Muscle layer of colon (tissue), 2 donors: ENCODE results near the gene PTPN21.

Source experiments
- H3K27ac ChIP-seq: one replicate; pipeline ENCODE4 v1.7.0; 2013; ENCODE audit warnings: low read depth, mild to moderate bottlenecking, low read length, moderate library complexity
- H3K27me3 ChIP-seq, 2 donors: one replicate each; pipeline ENCODE4 v1.7.0; 2013; ENCODE audit warnings: low read length in 2 of 2, mild to moderate bottlenecking in 2 of 2; ENCODE audit not compliant: insufficient read depth in 2 of 2, control insufficient read depth in 1 of 2
- H3K36me3 ChIP-seq: one replicate; pipeline ENCODE4 v1.7.0; 2013; ENCODE audit warnings: mild to moderate bottlenecking, low read length; ENCODE audit not compliant: insufficient read depth
- H3K4me1 ChIP-seq: one replicate; pipeline ENCODE4 v1.7.0; 2013; ENCODE audit warnings: mild to moderate bottlenecking, low read length; ENCODE audit not compliant: insufficient read depth
- H3K4me3 ChIP-seq, 2 donors: one replicate each; pipeline ENCODE4 v1.7.0; 2013; ENCODE audit warnings: low read length in 2 of 2, low read depth in 1 of 2, mild to moderate bottlenecking in 1 of 2, moderate library complexity in 1 of 2
- H3K9ac ChIP-seq: one replicate; pipeline ENCODE4 v1.7.0; 2013; ENCODE audit warnings: low read length
- H3K9me3 ChIP-seq: one replicate; pipeline ENCODE4 v1.7.0; 2013; ENCODE audit warnings: mild to moderate bottlenecking, low read length
- donor health status: abdominal sarcoma.
- donor health status: Adenocarcinoma of cecum.

The PTPN21 gene

DNA sequence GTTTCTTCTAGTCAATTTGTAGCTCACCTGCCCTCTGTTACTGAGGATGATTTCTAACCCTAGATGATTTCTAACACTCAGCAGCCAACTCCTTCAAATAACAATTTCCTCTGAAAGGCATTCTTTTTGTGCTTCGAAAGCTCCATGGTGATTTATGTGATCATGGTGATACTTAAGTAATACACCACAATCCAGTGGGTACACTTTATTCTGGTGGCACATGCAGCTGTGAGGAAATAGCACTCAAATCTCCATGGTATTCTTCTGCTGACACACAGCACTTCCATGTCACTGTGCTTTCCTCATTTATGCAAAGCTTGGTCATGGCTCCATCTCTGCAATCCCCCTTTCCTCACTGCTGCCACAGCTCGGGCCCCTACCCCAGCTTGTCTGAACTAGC lies 73.7 kb downstream of the PTPN21 start:
- Histone ChIP-seq H3K4me1 (no peaks in the 10 kb centered on the region), H3K4me3 (no peak overlapping the region), H3K9ac (no peak overlapping the region), H3K27me3 (no peaks in the 10 kb centered on the region), H3K36me3 (peaks cover 31% of the 10 kb centered on the region), H3K9me3 (no peaks in the 10 kb centered on the region), H3K27ac (no peak overlapping the region)

DNA sequence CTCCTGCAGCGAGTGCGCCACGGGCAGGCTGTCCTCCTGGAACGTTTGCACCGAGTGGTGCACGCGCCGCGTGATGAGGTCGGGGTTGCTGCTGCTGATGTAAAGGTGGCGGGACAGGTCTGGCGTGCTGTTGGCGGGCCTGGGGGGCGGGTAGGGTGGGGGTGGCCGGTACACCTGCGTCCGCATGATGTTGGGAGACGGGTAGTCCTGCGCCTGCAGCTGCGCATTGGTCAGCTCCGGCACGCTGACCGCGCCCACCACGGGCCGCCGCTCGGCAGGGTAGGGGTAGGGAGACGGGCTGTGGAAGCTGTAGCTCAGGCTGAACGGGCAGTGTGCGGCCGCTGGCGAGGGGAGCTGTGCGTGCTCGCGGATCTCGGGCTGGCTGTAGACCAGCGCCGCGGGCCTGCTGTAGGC lies 75.2 kb downstream of the PTPN21 start:
- Histone ChIP-seq H3K9me3 (no peaks in the 10 kb centered on the region), H3K4me3 (no peak overlapping the region), H3K27me3 (no peaks in the 10 kb centered on the region), H3K4me1 (no peaks in the 10 kb centered on the region), H3K9ac (no peak overlapping the region), H3K27ac (no peak overlapping the region), H3K36me3 (peaks cover 31% of the 10 kb centered on the region)

DNA sequence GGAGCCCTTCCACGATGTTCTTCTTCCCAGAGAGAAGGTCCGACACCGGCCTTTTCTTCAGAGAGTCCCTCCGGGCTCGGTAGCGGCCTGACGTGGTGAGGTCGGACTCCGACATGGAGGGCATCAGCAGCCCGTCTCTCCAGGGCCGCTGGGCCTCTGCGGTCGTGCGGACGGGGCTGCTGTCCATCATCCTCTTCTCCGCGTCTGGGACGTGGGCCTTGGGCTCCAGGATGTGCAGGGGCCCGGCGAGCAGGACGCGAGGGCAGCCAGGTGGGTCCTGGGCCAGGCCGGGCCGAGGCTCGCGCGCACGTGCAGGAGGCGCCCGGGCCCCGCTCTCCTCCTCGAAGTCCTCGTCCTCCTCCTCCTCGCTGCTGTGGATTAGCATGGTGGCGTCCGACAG lies 75.9 kb downstream of the PTPN21 start:
- no peak overlapping the region for H3K9ac ChIP-seq
- H3K27me3 ChIP-seq: no peaks in the 10 kb centered on the region
- H3K36me3 ChIP-seq: peaks cover 25% of the 10 kb centered on the region
- H3K27ac ChIP-seq: no peak overlapping the region
- H3K9me3 ChIP-seq: no peaks in the 10 kb centered on the region
- H3K4me3 ChIP-seq: no peak overlapping the region
- H3K4me1 ChIP-seq: no peaks in the 10 kb centered on the region

DNA sequence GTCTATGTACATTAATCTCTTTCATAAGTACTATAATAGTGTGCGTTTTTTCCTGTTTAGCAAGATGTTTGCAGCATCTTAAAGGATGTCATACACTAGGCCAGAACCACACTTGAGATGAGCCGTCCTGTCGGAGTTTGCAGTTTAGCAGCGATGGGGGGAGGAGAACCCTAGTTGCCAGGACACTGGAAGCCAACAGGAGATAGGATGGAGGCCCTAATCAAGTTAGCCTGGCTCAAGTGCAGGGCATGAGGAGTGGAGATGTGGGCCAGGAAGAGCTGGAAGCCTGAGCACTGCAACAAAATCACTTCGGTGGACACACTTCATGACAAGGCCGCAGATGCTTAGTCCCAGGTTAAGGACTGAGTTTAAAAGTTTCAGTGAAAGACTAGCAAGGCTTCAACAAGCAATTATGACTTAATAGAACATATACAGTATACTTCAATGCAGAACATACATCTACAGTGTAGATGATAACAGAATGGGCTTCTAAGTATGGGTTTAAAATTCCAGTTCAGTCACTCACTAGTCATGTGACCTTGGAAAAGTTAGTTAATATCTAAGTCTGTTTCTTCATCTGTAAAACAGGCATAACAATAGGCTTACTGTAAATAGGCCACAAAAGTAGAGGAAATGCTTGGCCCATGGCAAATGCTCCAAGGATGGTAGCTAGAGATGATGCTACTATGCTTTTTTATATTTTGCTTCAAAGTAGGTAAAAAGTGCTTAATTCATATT lies 77.1 kb downstream of the PTPN21 start:
- H3K36me3 ChIP-seq: peaks cover 24% of the 10 kb centered on the region

DNA sequence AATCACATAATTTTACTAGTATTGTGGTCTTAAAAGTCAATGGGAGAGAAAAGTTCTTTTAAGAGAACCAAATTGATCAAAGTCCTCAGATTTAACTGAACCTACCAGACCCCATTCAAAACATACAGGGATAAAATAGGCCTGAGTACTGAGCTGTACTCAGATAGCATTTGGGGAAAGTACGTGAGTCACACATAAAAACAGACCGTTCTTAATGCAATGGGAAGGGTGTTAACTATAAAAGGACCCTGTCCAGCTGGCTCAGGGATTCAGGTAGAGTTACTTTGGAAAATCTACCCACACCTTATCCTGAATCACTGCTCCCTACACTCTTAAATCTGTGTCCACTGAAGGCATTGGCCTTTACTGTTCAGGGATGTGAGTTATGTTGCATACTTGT lies 78.0 kb downstream of the PTPN21 start:
- Histone ChIP-seq H3K4me1 (no peaks in the 10 kb centered on the region), H3K4me3 (no peak overlapping the region), H3K36me3 (peaks cover 27% of the 10 kb centered on the region)

More for the DNA sequence above, 77.1 kb downstream of the PTPN21 start:
- no peaks in the 10 kb centered on the region for H3K9me3 ChIP-seq
- no peaks in the 10 kb centered on the region for H3K4me1 ChIP-seq
- no peak overlapping the region for H3K4me3 ChIP-seq
- H3K9ac ChIP-seq: no peak overlapping the region
- H3K27ac ChIP-seq: no peak overlapping the region
- no peaks in the 10 kb centered on the region for H3K27me3 ChIP-seq

DNA sequence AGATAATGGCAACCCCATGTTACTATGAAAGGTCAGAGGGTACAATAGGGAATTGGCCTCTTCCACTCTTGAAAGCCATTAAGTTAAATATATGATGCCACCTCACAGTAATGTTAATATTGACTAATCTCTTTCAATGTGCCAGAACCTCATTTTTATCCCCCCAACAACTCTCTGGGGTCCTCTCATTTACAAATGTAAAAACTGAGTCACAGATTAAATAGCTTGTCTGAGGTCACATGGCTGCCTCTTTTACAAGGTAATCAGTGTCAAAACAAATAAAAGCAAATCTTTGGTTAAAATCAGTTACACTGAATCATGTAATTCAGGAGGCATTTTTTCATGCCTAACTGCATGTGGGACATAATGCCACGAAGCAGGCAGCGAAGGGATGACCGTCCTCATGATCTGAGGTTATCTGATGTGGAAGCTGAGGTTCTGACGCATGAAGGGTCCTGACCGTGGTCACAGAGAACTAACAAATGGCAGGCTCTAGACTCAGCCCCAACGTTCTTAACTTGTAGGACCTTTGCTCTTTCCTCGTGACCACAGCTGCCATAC lies 78.5 kb downstream of the PTPN21 start:
- Histone ChIP-seq H3K27me3 (no peaks in the 10 kb centered on the region), H3K36me3 (peaks cover 29% of the 10 kb centered on the region), H3K9me3 (no peaks in the 10 kb centered on the region), H3K4me3 (no peak overlapping the region), H3K9ac (no peak overlapping the region), H3K4me1 (no peaks in the 10 kb centered on the region), H3K27ac (no peak overlapping the region)

More for the DNA sequence above, 78.0 kb downstream of the PTPN21 start:
- Histone ChIP-seq H3K9ac (no peak overlapping the region), H3K9me3 (no peaks in the 10 kb centered on the region), H3K27ac (no peak overlapping the region), H3K27me3 (no peaks in the 10 kb centered on the region)

DNA sequence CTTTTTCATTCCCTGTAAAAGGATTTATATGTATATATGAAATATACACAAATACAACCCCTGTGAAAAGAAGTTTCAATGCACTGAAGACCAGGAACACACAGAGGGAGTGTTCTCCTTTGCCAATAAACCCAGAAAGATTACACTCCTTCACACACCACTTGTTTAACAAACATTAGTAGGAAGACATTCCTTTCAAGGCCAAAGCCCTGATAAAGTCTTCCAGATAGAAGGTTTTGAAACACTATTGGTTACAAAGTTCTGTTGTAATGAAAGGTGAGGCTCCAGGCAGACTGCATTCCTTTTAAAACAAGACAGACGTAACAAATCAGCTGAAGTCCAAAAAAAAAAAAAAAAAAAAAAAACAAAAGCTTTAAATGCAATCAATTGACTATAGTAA lies 81.0 kb downstream of the PTPN21 start:
- no peaks in the 10 kb centered on the region for H3K27me3 ChIP-seq
- H3K27ac ChIP-seq: no peak overlapping the region
- peaks cover 49% of the 10 kb centered on the region for H3K36me3 ChIP-seq
- H3K9ac ChIP-seq: no peak overlapping the region
- no peaks in the 10 kb centered on the region for H3K9me3 ChIP-seq
- H3K4me1 ChIP-seq: no peaks in the 10 kb centered on the region
- no peak overlapping the region for H3K4me3 ChIP-seq

DNA sequence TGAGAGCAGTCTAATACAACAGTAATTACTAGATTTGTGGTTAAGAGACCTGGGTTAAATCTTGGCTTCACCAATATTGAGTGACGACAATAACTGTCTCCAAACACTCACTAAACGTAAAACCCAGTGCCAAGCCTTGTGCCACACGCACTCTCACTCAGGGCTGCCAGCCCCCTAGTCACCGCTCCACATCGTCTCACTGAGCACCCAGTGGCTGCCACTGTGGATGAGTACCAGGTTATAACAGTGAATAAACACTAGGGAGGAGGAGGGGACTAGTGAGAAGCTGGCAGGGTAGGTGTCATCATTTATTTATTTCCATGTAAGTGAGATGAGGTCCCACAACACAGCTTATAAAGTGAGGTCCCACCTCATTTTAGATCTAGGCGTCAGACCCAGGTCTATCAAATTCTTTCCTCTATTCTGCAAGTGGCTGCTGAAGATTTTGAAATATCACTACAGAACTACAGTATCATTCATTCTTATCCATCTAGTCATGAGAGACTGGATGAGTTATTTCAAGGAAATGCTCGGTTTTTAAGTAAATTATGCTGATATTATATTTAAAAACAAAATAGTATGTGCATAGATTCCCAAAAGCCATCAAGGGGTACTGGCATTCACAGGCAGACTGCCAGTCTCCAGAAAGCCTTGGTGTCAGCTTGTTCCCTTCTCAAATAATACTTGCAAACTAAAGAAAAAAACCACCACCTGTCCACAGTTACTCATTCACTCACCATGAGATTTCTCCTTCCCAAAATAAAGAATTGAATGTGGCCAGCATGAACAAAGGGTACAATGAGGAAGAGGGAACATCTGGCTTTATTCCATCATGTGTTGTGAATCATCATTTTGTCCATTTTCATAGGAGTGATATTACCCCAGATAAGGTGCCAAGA lies 84.0 kb downstream of the PTPN21 start:
- Histone ChIP-seq H3K27ac (no peak overlapping the region), H3K9ac (no peak overlapping the region), H3K36me3 (peaks cover 46% of the 10 kb centered on the region), H3K9me3 (no peaks in the 10 kb centered on the region), H3K27me3 (no peaks in the 10 kb centered on the region), H3K4me3 (no peak overlapping the region), H3K4me1 (no peaks in the 10 kb centered on the region)

DNA sequence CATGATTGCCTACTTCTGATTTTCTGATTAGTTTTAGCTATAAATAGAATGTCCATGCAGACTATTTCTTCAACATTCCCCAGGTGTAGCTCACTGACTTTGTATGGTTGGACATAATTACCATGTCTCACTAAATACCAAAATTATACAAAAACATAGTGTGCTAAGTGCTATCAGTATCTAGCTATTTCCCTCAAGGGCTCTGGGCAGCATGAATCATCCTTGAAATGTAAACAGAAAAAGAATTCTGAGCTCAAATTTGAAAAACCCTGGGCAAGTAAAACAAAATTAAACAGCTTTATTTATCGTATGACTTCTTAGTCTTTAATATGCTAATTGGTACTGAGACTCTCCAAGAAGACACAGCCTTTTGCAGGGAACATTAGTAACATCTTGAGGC lies 86.4 kb downstream of the PTPN21 start:
- Histone ChIP-seq H3K9ac (no peak overlapping the region), H3K4me1 (no peaks in the 10 kb centered on the region), H3K4me3 (no peak overlapping the region), H3K9me3 (no peaks in the 10 kb centered on the region), H3K27ac (no peak overlapping the region), H3K36me3 (peaks cover 50% of the 10 kb centered on the region), H3K27me3 (no peaks in the 10 kb centered on the region)

DNA sequence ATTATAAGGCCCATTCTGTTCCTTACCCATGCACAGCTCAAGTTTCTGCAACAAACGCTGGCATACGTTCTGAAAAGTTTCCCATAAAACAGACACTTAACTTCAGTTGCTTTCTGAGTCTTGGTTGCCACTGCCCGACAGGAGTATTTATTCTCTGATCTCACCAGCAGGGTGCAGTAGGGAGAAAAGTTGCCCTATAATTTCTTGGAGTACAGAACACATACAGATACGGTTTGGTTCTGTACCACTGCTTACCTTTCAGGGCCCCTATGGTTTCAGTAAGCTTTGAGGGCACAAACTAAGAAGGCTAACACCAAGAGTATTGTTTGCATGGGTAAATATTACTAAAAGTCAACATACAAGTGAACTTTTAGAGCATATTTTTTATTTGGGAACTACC lies 91.5 kb downstream of the PTPN21 start:
- peaks cover 17% of the 10 kb centered on the region for H3K36me3 ChIP-seq
- no peaks in the 10 kb centered on the region for H3K4me1 ChIP-seq
- no peak overlapping the region for H3K4me3 ChIP-seq
- H3K27me3 ChIP-seq: no peaks in the 10 kb centered on the region
- H3K27ac ChIP-seq: no peak overlapping the region
- no peaks in the 10 kb centered on the region for H3K9me3 ChIP-seq
- H3K9ac ChIP-seq: no peak overlapping the region

DNA sequence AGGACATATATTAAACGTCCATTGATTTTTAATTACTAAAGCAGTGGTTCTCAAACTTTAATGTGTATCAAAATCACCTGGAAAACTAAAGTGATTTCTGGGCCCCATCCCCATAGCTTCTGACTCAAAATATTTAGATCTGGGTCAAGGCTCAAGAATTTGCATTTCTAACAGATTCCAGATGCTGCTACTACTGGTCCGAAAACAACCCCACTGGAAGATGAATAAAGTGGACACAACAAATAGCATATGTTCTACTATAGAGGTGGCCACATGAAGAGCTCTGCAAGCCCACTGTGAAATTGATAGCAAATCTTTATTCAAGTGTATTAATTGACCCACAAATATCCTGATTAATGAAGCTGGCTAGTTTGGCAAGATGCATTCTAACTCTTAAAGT lies 99.9 kb downstream of the PTPN21 start:
- Histone ChIP-seq H3K4me1 (no peaks in the 10 kb centered on the region), H3K4me3 (no peak overlapping the region), H3K27ac (no peak overlapping the region)

More for the DNA sequence above, 99.9 kb downstream of the PTPN21 start:
- Histone ChIP-seq H3K36me3 (peaks cover 10% of the 10 kb centered on the region), H3K9ac (no peak overlapping the region), H3K9me3 (no peaks in the 10 kb centered on the region), H3K27me3 (no peaks in the 10 kb centered on the region)
